WI38 (cell line): ENCODE measurements around the gene PACRG.

ENCODE experiments used
- H3K4me3 ChIP-seq: 2 replicates; pipeline ENCODE4 v1.5.1; 2011; ENCODE audit warnings: low read depth, mild to moderate bottlenecking, control low read depth, low read length
- TF ChIP-seq, protein P1 (sequence below): IDR thresholded peaks from 2 replicates; pipeline ENCODE4 v1.5.1; 2012; ENCODE audit warnings: low read depth, mild to moderate bottlenecking, control low read depth, low read length

Gene PACRG

DNA sequence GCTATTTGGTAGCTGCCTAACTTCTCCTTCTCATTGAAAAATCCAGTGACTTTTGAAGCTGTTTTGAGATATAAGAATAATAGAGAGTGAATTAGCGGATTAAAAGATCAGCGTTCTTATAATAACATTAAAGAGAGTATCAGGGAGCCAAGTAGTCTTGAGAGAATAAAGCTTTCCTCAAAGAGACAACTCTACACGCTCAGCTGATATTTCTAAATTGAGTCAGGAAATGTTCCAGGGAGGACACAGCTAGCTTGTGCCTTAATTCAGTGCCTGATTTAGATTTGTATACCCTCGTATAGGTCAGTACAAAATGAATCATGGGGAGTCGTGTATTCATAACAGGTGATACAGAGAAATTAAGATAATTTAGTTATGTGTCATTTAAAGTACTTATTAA, 611.7 kb downstream of the PACRG start:
- no peak overlapping the region for H3K4me3 ChIP-seq
- TF ChIP-seq, protein P1, sequence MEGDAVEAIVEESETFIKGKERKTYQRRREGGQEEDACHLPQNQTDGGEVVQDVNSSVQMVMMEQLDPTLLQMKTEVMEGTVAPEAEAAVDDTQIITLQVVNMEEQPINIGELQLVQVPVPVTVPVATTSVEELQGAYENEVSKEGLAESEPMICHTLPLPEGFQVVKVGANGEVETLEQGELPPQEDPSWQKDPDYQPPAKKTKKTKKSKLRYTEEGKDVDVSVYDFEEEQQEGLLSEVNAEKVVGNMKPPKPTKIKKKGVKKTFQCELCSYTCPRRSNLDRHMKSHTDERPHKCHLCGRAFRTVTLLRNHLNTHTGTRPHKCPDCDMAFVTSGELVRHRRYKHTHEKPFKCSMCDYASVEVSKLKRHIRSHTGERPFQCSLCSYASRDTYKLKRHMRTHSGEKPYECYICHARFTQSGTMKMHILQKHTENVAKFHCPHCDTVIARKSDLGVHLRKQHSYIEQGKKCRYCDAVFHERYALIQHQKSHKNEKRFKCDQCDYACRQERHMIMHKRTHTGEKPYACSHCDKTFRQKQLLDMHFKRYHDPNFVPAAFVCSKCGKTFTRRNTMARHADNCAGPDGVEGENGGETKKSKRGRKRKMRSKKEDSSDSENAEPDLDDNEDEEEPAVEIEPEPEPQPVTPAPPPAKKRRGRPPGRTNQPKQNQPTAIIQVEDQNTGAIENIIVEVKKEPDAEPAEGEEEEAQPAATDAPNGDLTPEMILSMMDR: no peak

DNA sequence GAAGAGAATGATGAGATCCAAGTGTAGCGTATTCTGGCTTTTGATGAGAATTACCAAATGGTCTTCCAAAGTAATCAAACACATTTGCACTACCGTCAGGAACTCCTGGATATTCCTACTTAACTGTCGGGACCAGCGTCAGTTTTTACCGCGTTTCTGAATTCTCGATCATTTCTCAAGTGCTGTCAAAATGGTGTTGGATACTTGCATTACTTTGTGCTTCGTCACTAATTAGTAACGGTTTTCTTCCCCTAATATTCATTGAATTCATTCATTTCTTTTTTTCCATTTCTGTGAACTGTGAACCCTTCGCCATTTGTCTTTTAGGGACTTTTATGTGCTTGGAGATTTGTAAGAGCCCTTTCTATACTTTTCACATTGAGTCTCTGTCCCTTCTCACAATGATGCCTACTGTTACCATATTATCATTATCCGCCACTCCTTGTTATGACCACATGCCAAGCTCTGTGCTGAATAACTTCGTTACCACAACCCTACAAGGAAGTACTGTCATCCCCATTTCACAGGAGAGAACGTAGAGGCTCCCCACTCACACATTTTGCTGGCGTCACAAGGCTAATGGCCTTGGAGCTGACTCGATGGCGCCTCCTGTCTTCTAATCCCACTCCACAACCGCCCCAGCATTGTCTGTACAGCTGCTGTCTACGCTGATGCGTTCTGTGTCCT, 612.6 kb downstream of the PACRG start:
- H3K4me3 ChIP-seq: no peak overlapping the region
- TF ChIP-seq, protein P1: no peak

DNA sequence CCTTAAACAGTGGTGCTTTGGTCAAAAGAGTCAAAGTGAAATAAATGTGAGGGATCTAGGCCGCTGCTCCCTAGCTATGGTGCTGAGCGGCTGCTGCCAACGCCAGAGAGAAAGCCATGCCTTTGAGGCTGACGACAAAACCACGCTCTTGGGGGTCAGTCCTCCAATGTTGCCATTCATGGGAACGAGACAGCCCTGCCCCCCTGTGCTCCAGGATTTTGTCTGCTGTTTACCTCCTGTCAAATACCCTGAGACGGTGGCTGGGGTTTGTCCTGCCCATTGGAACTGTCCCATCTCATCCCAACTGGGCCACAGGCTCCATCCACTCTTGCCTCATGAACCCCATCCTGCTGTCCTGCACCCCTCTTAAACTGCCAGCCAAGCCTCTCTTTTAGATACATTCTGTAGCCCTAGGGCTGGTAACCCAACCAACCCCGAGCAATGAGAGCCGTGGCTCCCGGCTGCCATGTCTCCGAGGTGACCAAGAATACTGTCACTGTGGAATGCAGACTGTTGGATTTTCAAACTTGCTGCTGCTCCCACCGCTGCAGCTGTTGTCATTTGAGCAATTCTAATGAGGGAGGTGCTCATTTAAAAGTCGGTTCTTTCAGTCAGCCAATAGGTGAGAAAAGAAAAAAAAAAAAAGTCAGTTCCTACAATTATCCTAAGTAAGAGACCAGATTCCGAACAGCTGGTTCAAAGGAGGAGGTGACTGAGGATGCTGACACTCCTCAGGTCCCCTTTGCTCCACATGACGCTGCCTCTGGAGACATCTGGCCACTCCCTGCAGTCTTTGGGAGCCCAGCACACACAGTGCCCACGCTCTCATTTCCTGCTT, 613.7 kb downstream of the PACRG start:
- no peak overlapping the region for H3K4me3 ChIP-seq
- TF ChIP-seq, protein P1: no peak

DNA sequence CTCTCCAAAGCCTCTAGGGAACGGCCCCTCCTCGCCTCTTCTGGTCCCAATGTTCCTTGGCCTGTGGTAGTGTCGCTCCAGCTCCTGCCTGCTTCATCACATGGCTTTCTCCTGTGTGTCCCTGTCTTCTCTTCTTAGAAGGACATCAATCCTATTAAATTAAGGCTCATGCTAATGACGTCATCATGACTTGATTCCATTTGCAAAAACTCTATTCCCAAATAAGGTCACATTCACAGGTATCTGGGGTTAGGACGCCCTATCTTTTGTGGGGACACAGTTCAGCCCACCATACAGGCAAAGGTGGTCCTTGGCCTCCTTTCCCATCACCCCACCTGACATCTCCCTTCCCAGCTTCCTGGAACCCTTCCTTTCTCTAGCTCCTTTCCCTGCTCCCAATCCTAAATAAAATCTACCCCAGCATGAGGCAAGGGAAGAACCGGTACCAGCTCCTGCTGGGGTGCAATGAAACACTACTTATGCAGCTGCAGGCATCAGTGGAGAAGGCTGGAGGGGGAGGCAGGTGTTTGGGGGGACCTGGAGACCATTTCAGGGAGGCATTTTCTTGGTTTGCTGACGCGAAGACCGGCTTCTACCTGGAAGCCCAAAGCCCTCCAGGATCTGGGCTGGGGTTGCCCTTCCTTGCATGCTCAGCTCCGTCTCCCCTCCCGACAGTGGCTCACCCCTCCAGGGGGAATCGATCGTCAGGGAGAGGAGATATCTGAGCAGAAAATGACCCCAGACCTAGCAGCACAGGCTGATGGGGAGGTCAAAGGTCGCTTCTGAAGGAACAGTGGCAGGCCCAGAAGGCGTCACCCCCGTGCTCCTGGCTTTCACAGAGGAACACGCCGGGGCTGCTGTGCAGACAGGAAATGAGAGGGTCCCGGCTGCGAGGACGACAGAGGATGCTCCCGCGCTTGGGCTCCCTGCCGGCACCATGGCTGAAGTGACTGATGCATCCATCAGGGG, 615.1 kb downstream of the PACRG start:
- TF ChIP-seq, protein P1: no peak
- no peak overlapping the region for H3K4me3 ChIP-seq

DNA sequence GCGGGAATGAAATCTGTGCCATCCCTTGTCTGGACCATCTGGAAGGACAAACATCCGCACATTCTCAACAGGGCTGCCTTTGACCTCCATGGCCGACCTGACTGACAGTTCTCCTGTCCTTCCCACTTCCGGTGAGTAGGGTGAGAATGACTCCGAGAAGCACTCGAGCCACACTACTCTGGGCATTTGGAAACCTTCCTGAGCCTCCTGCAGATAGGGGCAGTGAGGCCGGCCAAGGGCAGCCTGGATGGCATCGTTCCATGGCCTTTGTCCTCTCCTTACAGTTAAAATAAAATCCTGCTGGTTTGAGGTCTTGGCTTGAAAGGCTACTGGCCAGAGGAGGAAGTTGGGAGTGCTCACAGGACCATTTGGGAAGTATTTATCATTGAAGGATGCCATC, 615.8 kb downstream of the PACRG start:
- TF ChIP-seq, protein P1: no peak
- no peak overlapping the region for H3K4me3 ChIP-seq

DNA sequence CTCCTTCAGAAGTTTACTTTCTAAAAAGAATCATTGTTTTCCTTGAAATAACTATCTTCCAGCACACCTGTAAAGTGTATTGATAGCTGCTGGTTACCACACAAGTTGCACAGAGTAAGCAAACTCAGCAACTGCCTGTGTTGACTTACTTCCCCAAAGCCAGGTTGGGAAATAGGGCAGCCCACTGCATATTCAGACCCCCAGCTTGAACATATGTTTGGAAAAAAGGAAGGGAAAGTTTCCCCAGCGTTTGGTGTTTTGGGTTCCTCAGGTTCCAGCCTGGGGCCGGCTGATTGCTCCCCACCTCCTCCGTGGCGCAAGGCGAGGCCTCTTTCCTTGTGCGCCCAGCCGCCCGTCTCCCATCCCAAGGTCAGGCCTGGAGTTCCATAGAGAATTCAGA, 616.6 kb downstream of the PACRG start:
- H3K4me3 ChIP-seq: no peak overlapping the region
- TF ChIP-seq, protein P1: no peak
